Measurements from ENCODE around the gene KCTD8. TPM values are rescaled to one million over a fixed set of nuclear protein-coding genes. Genes with fewer than 3 reads are reported as not detected.
A peak's percentile ranks its signal among the peaks of the same experiment; 100 is the strongest.

The KCTD8 gene
- total RNA-seq (10 to 100 TPM in 1 of 2 donors, 1 to 10 TPM in 1; 4.0 to 13.6 TPM), polyA plus RNA-seq (ENCODE audit: insufficient read depth, low read depth, low replicate concordance) (1.5 TPM)
- long read RNA-seq, donor 1, result 0 reads
- long read RNA-seq, donor 2, result 0 reads

DNA sequence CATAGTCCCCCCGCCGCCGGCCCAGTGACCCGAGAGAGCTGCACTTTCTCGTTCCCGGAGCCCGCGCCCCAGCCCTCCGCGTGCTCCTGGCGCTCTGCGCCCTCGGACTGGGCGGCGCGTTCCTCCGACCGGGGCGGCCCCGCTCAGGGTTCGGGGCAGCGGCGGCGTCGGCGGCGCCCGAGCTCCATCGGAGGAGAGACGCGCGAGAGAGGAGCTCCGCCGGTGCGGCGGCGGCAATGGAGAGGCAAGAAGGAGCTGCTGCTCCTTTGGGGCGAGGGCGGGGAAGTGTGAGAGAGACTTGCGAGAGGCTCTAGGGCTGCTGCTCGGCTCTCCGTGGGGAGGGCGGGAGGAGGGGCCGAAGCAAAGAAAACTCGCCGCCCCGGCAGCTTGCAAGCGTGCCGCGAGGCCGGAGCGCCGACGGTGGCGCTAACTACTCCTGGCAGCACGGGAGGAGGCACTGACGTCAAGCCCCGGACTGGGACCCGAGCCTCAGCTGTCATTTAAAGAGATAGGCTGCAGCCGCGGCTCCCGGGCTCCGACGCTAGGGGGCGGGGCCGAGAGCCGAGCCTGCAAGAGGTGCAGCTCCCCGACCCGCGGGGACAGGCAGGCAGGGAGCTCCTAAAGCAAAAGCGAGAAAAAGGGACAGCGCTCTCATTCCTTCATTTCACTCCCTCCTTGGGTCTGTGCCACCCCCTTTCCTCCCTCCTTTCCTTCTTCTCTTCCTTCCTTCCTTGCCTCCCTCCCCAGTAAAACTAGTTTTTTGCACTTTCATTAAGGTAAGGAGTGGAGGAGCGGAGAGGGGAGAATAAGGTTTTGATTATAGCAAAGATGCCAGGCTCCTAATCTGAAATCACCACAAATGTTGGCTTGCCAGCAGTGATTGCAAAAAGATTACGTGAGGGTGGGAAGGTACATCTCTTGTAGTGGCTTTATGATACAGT is at the start of gene KCTD8:
KCTD8 (minus strand) TSS at position 289 of the 941 bp plus-strand sequence.
- TF ChIP-seq POLR2A (IDR thresholded peaks at IDR 0.05), result no peak
- TF ChIP-seq, protein P1, sequence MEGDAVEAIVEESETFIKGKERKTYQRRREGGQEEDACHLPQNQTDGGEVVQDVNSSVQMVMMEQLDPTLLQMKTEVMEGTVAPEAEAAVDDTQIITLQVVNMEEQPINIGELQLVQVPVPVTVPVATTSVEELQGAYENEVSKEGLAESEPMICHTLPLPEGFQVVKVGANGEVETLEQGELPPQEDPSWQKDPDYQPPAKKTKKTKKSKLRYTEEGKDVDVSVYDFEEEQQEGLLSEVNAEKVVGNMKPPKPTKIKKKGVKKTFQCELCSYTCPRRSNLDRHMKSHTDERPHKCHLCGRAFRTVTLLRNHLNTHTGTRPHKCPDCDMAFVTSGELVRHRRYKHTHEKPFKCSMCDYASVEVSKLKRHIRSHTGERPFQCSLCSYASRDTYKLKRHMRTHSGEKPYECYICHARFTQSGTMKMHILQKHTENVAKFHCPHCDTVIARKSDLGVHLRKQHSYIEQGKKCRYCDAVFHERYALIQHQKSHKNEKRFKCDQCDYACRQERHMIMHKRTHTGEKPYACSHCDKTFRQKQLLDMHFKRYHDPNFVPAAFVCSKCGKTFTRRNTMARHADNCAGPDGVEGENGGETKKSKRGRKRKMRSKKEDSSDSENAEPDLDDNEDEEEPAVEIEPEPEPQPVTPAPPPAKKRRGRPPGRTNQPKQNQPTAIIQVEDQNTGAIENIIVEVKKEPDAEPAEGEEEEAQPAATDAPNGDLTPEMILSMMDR (IDR thresholded peaks at IDR 0.05), result peak; percentile 52 to 71 (median 63)
- no peaks in the 10 kb centered on the region for H3K27me3 ChIP-seq
- 1 to 3% methylated on average over 12 to 68 of the region's 74 CpGs for WGBS, 2 donors

DNA sequence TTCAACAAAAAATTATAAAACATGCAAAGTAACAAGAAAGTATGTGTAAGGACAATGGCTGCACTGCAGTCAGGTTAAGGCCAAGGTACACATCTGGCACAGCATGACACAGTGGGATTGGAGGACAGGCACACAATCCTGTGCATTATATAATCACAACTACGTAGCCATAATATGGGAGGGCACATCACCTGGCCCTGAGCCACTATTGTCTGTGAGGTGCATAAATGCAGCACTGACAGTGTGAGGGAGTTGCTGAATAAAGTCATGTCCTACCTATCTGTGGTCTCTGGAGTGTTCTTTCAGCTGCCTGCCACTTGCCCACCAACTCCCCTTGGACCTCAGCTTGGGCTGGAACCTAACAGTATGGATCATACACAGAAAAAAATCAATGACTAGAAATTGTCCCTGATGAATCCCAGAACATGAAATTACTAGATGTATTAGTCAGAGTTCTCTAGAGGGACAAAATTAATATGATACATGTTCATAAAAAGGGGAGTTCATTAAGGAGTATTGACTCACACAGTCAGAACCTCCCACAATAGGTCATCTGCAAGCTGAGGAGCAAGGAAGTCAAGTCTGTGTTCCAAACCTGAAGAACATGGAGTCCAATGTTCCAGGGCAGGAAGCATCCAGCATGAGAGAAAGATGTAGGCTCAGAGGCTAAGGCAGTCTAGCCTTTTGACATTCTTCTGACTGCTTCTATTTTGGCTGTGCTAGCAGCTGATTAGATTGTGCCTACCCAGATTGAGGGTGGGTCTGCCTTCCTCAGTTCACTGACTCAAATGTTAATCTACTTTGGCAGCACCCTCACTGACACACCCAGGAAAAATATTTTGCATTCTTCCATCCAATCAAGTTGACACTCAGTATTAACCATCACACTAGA is 46.4 kb upstream of the KCTD8 start:
- DNase-seq, result no peak
- no peaks in the 10 kb centered on the region for H3K9me3 ChIP-seq
- 0% methylated on average over 1 of the region's 1 CpG for WGBS, 2 donors
- H3K4me3 ChIP-seq, result no peak overlapping the region
- H3K4me1 ChIP-seq, result no peaks in the 10 kb centered on the region
- no peak overlapping the region for H3K27ac ChIP-seq
- H3K36me3 ChIP-seq (ENCODE audit: low read depth, missing control alignments), result no peaks in the 10 kb centered on the region
- intact Hi-C loops (cut with DNase I; ENCODE audit: low total_unique reads), result no loop called here
- H3K27me3 ChIP-seq, result no peaks in the 10 kb centered on the region
- TF ChIP-seq POLR2A (IDR thresholded peaks at IDR 0.05), result no peak
- TF ChIP-seq, protein P1 (IDR thresholded peaks at IDR 0.05), result no peak

More for the DNA sequence above, at the start of gene KCTD8:
- intact Hi-C loops (cut with DNase I; ENCODE audit: low total_unique reads), result no loop called here
- H3K9me3 ChIP-seq, result no peaks in the 10 kb centered on the region
- H3K4me3 ChIP-seq, result peak within 1 kb of the TSS; percentile 62 to 67
- peak within 1 kb of the TSS; percentile 76 to 91 for H3K27ac ChIP-seq
- no peaks in the 10 kb centered on the region for H3K36me3 ChIP-seq (ENCODE audit: low read depth, missing control alignments)
- peak; percentile 95 for DNase-seq
- no peaks in the 10 kb centered on the region for H3K4me1 ChIP-seq

- intact Hi-C loops (cut with DNase I; ENCODE audit: low total_unique reads), result no loop called here
- H3K27ac ChIP-seq, result no peak overlapping the region
- WGBS, 2 donors, result 37 to 49% methylated on average over 6 of the region's 6 CpGs
- H3K27me3 ChIP-seq, result no peaks in the 10 kb centered on the region
- no peak overlapping the region for H3K4me3 ChIP-seq
- TF ChIP-seq, protein P1 (IDR thresholded peaks at IDR 0.05), result peak in 2 of 3 experiments; percentile 7 to 26
- no peak for TF ChIP-seq POLR2A (IDR thresholded peaks at IDR 0.05)
- no peaks in the 10 kb centered on the region for H3K4me1 ChIP-seq
- no peaks in the 10 kb centered on the region for H3K36me3 ChIP-seq (ENCODE audit: low read depth, missing control alignments)
- H3K9me3 ChIP-seq, result no peaks in the 10 kb centered on the region
- no peak for DNase-seq
These were observed 45.3 kb upstream of the KCTD8 start for GRCh38 chr4:44493924-44494323.

DNA sequence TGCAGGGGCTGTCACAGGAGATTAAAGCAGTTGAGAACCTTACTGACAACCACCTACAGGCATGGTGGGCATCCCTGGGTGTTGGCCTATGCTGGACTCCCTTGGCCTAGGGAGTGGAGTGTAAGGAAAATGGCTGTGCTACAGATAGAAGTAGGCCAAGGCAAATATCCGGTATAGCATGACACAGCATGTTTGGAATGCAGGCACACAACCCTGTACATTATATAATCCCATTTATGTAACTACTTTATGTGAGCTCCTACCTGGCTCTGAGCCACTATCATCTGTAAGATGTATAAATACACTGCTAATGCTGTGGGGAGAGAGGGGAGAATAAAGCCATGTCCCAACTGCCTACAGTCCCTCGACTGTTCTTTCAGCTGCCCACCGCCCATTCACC is 38.7 kb upstream of the KCTD8 start:
- intact Hi-C loops (cut with DNase I; ENCODE audit: low total_unique reads), result no loop called here
- Histone ChIP-seq H3K9me3 (no peaks in the 10 kb centered on the region), H3K27ac (no peak overlapping the region), H3K27me3 (no peaks in the 10 kb centered on the region), H3K36me3 (ENCODE audit: low read depth, missing control alignments) (no peaks in the 10 kb centered on the region), H3K4me1 (no peaks in the 10 kb centered on the region), H3K4me3 (no peak overlapping the region)
- DNase-seq, result no peak
- TF ChIP-seq, protein P1 (IDR thresholded peaks at IDR 0.05), result no peak
- no peak for TF ChIP-seq POLR2A (IDR thresholded peaks at IDR 0.05)
- 60 to 81% methylated on average over 3 of the region's 3 CpGs for WGBS, 2 donors
